ENCODE results near the gene IL26. TPM values are rescaled to one million over a fixed set of nuclear protein-coding genes. Genes with fewer than 3 reads are reported as not detected.

IL26 gene
- total RNA-seq, 1 donor from 2014 or later = not detected

GRCh38 chr12:68264158-68264855 is 38.7 kb upstream of the IL26 start:
- Histone ChIP-seq H3K9ac (ENCODE audit: low read length) (peak overlapping the region; percentile 66), H3K27me3 (ENCODE audit: insufficient read depth, low read length) (no peaks in the 10 kb centered on the region), H3K27ac (ENCODE audit: low read depth, low read length) (peak overlapping the region; percentile 88), H3K36me3 (ENCODE audit: insufficient read depth, low read length) (no peaks in the 10 kb centered on the region), H3K79me2 (ENCODE audit: insufficient read depth, low read length) (no peaks in the 10 kb centered on the region), H2AFZ (ENCODE audit: low read depth, low read length) (no peak overlapping the region), H3K9me3 (ENCODE audit: insufficient read depth, low read depth, low read length) (no peaks in the 10 kb centered on the region), H3K4me3 (ENCODE audit: insufficient read depth, low read depth, low read length) (peak overlapping the region; percentile 13), H3K4me2 (ENCODE audit: low read length) (peak overlapping the region; percentile 71), H4K20me1 (ENCODE audit: insufficient read depth, low read length) (no peaks in the 10 kb centered on the region), H3K4me1 (ENCODE audit: insufficient read depth, low read length) (peaks cover 17% of the 10 kb centered on the region)
- Mint-ChIP-seq H3K4me3 (ENCODE audit: unreplicated experiment) (no peak overlapping the region), H3K27me3 (ENCODE audit: low read depth, unreplicated experiment) (no peaks in the 10 kb centered on the region), H3K36me3 (ENCODE audit: low read depth, unreplicated experiment) (no peaks in the 10 kb centered on the region), H3K27ac (ENCODE audit: unreplicated experiment) (no peak overlapping the region), H3K9me3 (ENCODE audit: unreplicated experiment) (no peaks in the 10 kb centered on the region), H3K4me1 (ENCODE audit: low read depth, unreplicated experiment) (peaks cover 20% of the 10 kb centered on the region)
- DNase-seq (ENCODE audit: low read depth) (peak; percentile 48), FAIRE-seq (no peak)
- no peak for TF ChIP-seq EZH2 (IDR thresholded peaks at IDR 0.05; ENCODE audit: insufficient read depth, low read length)
- TF ChIP-seq, protein P1, sequence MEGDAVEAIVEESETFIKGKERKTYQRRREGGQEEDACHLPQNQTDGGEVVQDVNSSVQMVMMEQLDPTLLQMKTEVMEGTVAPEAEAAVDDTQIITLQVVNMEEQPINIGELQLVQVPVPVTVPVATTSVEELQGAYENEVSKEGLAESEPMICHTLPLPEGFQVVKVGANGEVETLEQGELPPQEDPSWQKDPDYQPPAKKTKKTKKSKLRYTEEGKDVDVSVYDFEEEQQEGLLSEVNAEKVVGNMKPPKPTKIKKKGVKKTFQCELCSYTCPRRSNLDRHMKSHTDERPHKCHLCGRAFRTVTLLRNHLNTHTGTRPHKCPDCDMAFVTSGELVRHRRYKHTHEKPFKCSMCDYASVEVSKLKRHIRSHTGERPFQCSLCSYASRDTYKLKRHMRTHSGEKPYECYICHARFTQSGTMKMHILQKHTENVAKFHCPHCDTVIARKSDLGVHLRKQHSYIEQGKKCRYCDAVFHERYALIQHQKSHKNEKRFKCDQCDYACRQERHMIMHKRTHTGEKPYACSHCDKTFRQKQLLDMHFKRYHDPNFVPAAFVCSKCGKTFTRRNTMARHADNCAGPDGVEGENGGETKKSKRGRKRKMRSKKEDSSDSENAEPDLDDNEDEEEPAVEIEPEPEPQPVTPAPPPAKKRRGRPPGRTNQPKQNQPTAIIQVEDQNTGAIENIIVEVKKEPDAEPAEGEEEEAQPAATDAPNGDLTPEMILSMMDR (IDR thresholded peaks at IDR 0.05; ENCODE audit: insufficient read depth, low read depth, low read length) = no peak

- no peak overlapping the region for H3K9ac ChIP-seq (ENCODE audit: low read length)
- H2AFZ ChIP-seq (ENCODE audit: low read depth, low read length) = no peak overlapping the region
- TF ChIP-seq, protein P1 (IDR thresholded peaks at IDR 0.05; ENCODE audit: insufficient read depth, low read depth, low read length) = no peak
- TF ChIP-seq EZH2 (IDR thresholded peaks at IDR 0.05; ENCODE audit: insufficient read depth, low read length) = no peak
- FAIRE-seq (no peak), DNase-seq (ENCODE audit: low read depth) (peak; percentile 67)
- Mint-ChIP-seq H3K9me3 (ENCODE audit: unreplicated experiment) (no peaks in the 10 kb centered on the region), H3K27ac (ENCODE audit: unreplicated experiment) (no peak overlapping the region), H3K4me1 (ENCODE audit: low read depth, unreplicated experiment) (peaks cover 22% of the 10 kb centered on the region), H3K36me3 (ENCODE audit: low read depth, unreplicated experiment) (no peaks in the 10 kb centered on the region), H3K27me3 (ENCODE audit: low read depth, unreplicated experiment) (no peaks in the 10 kb centered on the region), H3K4me3 (ENCODE audit: unreplicated experiment) (no peak overlapping the region)
- H3K36me3 ChIP-seq (ENCODE audit: insufficient read depth, low read length) = no peaks in the 10 kb centered on the region
- no peaks in the 10 kb centered on the region for H3K27me3 ChIP-seq (ENCODE audit: insufficient read depth, low read length)
- no peaks in the 10 kb centered on the region for H4K20me1 ChIP-seq (ENCODE audit: insufficient read depth, low read length)
- peaks cover 20% of the 10 kb centered on the region for H3K4me1 ChIP-seq (ENCODE audit: insufficient read depth, low read length)
- no peaks in the 10 kb centered on the region for H3K9me3 ChIP-seq (ENCODE audit: insufficient read depth, low read depth, low read length)
- H3K4me2 ChIP-seq (ENCODE audit: low read length) = no peak overlapping the region
- peak overlapping the region; percentile 14 for H3K27ac ChIP-seq (ENCODE audit: low read depth, low read length)
- H3K79me2 ChIP-seq (ENCODE audit: insufficient read depth, low read length) = no peaks in the 10 kb centered on the region
- no peak overlapping the region for H3K4me3 ChIP-seq (ENCODE audit: insufficient read depth, low read depth, low read length)
These were observed 37.8 kb upstream of the IL26 start for GRCh38 chr12:68263366-68263765.

DNA sequence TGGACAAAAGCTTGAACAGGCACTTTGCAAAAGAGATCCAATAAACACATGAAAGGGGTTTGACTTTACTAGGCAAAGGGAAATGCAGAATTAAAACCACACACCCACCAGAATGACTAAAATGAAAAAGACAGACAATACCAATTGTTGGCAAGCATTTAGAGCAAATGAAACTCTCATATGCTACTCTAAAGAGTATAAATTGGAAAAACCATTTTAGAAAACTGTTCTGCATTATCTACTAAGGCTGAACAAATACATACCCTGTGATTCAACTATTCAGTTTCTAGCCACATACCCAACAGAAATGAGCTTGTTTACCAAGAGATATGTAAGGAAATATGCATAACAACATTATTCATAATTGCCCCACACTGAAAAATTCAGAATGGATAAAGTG is 36.3 kb upstream of the IL26 start:
- Histone ChIP-seq H3K4me3 (ENCODE audit: insufficient read depth, low read depth, low read length) (no peak overlapping the region), H2AFZ (ENCODE audit: low read depth, low read length) (no peak overlapping the region), H3K4me1 (ENCODE audit: insufficient read depth, low read length) (peaks cover 20% of the 10 kb centered on the region), H3K36me3 (ENCODE audit: insufficient read depth, low read length) (no peaks in the 10 kb centered on the region), H3K9me3 (ENCODE audit: insufficient read depth, low read depth, low read length) (no peaks in the 10 kb centered on the region), H3K27ac (ENCODE audit: low read depth, low read length) (no peak overlapping the region), H4K20me1 (ENCODE audit: insufficient read depth, low read length) (no peaks in the 10 kb centered on the region), H3K79me2 (ENCODE audit: insufficient read depth, low read length) (no peaks in the 10 kb centered on the region), H3K4me2 (ENCODE audit: low read length) (no peak overlapping the region), H3K27me3 (ENCODE audit: insufficient read depth, low read length) (no peaks in the 10 kb centered on the region), H3K9ac (ENCODE audit: low read length) (no peak overlapping the region)
- no peak for DNase-seq (ENCODE audit: low read depth)
- Mint-ChIP-seq H3K9me3 (ENCODE audit: unreplicated experiment) (no peaks in the 10 kb centered on the region), H3K4me1 (ENCODE audit: low read depth, unreplicated experiment) (peaks cover 22% of the 10 kb centered on the region), H3K27ac (ENCODE audit: unreplicated experiment) (no peak overlapping the region), H3K36me3 (ENCODE audit: low read depth, unreplicated experiment) (no peaks in the 10 kb centered on the region), H3K4me3 (ENCODE audit: unreplicated experiment) (no peak overlapping the region), H3K27me3 (ENCODE audit: low read depth, unreplicated experiment) (no peaks in the 10 kb centered on the region)
- peak; percentile 74 for FAIRE-seq
- no peak for TF ChIP-seq EZH2 (IDR thresholded peaks at IDR 0.05; ENCODE audit: insufficient read depth, low read length)
